ENCODE results near the gene WDR1.

The WDR1 gene, protein sequence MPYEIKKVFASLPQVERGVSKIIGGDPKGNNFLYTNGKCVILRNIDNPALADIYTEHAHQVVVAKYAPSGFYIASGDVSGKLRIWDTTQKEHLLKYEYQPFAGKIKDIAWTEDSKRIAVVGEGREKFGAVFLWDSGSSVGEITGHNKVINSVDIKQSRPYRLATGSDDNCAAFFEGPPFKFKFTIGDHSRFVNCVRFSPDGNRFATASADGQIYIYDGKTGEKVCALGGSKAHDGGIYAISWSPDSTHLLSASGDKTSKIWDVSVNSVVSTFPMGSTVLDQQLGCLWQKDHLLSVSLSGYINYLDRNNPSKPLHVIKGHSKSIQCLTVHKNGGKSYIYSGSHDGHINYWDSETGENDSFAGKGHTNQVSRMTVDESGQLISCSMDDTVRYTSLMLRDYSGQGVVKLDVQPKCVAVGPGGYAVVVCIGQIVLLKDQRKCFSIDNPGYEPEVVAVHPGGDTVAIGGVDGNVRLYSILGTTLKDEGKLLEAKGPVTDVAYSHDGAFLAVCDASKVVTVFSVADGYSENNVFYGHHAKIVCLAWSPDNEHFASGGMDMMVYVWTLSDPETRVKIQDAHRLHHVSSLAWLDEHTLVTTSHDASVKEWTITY

DNA sequence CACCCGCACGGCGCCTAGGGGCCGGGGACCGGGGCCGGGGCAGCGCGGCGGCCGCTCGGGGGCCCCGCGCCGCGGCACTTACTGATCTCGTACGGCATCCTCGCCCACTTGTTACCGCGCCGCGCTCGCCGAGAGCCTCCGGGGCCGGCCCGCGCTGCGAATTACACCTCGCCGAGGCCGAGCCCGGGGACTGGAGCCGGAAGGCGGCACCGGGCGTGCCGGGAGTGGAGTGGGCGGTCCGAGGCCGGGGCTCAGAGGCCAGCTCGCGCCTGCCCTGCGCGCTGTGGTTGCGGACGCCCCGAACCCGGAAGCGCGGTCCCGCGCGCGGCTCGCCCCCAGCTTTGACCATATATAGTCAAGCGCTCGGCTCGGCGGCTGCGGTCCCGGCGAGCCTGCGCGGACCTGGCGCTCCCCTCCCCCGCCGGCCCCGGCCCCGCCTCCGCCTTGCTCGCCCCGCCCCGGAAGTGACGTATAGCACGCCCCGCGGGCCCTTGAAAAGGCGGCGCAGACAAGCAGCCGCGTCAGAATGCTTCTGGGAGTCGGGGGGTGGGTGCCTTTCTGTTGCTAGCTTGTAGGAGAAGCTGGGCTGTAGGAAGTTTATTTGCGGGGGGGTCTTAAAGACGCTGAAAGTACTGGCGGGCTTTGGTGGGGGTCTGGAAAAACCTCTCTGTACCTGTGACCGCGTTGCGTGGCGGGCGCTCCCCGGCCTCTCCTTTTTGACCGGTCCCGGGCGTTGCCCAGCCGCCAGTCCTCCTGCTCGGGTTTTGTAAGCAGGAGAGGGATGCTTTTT, at the start of gene WDR1:
Gene WDR1 (minus strand): TSS at position 231 of the 790 bp plus-strand sequence. CDS start 133 bp downstream, at position 98.
- peak; percentile 56 for DNase-seq (ENCODE audit: low read depth, low spot score)

DNA sequence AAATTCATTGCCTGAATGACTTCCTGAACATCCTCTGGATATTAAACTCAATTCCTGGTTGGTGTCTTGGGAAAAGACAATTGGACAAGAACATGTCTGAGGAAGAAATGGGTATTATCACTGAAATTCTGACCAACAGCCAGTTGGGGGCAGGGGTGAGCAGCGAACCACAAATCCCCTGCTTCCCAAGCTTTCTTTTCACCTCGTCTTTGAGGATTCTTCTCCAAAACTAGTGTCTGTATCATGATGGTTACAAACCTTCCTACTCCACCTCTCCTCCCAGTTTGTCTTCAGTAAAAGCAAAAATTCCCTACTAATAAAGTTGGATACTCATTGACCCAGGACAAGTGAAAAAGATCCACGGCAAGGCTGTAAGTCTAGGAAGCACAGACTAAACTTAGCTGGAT, 48.3 kb upstream of the WDR1 start:
- DNase-seq (ENCODE audit: low read depth, low spot score), result no peak

DNA sequence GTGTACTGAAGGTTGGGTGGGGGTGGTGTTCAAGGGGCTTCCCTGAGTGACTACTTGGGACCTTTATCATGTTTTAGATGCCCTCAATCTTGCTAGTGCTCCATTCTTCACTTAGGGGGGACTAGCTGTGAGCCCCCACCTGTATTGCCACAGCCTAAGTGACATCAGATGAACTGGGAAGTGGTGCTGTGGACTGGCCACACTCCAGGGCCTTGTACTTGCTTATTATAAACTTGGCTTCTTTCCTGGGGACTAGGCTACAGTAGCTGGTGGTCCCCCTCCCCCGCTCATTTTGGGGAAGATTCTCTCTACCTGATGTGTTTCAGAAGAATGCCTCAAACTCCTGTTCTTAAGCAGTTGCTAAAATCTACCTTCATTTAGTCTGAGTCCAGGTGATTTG, 46.7 kb upstream of the WDR1 start:
- no peak for DNase-seq (ENCODE audit: low read depth, low spot score)

GRCh38 chr4:10162341-10163000, 45.9 kb upstream of the WDR1 start:
- DNase-seq (ENCODE audit: low read depth, low spot score), result no peak

DNA sequence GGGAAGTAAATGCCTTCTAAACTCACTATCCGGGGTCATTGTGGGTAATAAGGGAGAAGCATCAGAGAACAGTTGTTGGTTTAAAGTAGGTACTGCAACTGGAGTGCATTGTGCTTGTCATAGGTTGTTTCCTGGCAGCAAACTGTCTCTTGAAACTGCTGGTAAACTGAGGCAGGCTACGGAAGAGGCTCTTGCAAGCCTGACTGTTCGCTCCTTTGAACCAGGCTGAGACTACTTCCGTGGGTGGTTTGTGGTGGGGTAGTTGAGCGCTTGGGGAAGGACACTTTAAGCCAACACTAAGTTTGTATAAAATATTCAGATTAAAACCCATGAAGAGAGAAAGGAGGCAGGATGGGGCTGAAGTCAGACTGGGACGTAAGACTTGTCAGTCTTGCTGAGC, 45.2 kb upstream of the WDR1 start:
- no peak for DNase-seq (ENCODE audit: low read depth, low spot score)

DNA sequence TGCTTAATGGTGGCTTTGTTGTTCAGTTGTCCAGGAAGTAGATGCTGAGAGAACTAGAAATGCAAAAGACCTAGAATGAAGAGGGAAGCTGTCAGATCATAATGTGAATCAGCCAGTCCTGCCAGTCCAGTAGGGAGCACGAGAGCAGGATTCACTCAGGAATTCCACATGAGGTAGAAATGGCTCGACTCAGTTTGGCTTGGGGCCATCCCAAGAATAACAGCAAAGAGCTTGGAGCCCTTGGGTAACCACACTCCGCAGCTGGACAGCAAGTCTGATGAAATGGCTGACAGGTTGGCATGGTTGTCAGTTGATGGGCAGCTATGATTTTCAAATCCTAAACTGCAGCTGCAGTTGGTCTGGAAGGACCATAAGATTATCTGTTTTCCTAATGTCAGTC, 44.5 kb upstream of the WDR1 start:
- no peak for DNase-seq (ENCODE audit: low read depth, low spot score)

DNA sequence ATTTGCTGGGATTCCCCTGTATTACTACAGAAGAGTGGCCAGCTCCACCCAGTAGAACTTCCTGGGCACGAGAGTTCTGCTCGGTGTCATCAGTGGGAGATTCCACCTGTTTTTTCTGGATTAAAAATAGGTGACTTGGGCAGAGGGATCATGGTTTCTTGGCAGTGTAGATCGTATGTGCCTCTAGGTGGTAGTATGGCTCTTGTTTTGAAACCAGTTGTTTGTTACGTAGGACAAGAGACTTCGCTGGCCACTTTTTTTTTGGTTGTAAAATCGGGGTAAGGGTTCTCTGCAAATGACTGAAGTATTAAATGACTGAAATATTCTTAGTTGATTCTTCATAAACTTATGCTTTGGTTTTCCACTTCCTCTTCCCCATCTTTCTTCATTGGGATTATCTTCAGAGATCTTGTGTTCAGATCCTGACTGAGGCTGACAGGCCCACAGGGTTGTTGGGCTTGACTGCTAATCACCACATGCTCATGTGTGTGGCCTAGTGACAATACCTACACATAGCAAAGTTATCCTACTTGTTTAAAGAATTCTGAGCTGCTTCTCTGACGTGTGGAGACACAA, 43.8 kb upstream of the WDR1 start:
- no peak for DNase-seq (ENCODE audit: low read depth, low spot score)

GRCh38 chr4:10159671-10160070, 43.1 kb upstream of the WDR1 start:
- no peak for DNase-seq (ENCODE audit: low read depth, low spot score)

- no peak for DNase-seq (ENCODE audit: low read depth, low spot score)
Measured at GRCh38 chr4:10158333-10158942, 41.8 kb upstream of the WDR1 start.

DNA sequence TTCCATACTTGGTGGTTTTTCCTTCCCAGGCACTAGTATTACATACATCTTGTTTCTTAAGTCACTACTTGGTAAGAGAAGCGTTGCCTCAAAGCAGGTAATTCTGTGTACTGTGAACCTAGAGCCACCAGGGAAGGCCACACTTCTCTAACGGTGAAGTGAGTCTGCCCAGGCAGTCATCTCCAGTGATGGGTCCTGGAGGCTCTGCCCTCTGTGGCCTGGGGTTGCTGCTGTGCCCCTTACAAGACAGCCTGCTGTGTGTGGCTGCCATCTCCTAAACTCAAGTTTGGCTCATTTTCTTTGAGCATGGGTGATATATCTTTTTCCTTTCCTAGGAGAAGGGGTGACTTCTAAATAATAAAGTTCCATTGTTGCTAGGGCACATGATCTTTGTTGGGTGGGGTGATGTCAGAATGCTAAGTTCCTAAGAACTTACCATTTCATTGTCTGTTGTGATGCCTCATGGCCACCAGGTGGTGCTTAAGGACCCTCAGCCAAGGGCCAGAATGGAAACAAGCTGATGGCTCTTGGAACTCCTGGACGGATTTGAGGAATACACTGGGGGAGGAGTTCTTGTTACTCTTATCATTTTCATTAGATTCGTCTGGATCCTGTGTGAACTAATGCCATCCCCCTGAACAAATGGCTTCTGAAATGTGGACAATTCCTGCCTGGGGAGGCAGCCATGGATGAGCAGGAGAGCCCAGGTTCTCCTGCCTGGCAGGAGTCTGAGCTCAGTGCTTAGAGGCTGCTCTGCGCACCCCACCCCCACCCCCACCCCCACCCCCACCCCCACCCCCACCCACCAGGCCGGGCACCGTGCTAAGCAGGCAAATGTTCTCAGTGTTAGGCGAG, 41.1 kb upstream of the WDR1 start:
- no peak for DNase-seq (ENCODE audit: low read depth, low spot score)

- DNase-seq (ENCODE audit: low read depth, low spot score), result no peak
Measured at GRCh38 chr4:10154241-10154640, 37.6 kb upstream of the WDR1 start.

DNA sequence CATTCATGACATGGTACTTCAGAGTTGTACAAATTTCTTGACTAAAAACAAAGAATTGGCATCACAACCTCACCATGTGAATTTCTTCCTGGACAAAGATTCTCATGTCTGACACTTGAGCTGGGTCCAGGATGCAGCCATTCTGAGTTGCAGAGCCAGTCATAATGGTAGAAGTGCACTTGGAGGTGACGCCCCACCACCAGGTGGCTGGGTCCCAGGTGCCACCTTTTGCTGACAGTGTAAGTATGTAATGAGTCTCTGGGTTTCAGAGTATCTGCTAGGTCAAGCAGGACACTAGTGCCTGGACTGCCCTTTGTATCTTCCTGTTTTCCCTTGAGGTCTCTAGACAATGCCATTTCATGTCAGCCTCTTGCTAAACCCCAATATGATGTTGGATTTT, 36.6 kb upstream of the WDR1 start:
- no peak for DNase-seq (ENCODE audit: low read depth, low spot score)

GRCh38 chr4:10151182-10151581, 34.6 kb upstream of the WDR1 start:
- DNase-seq (ENCODE audit: low read depth, low spot score), result no peak

- no peak for DNase-seq (ENCODE audit: low read depth, low spot score)
Measured at GRCh38 chr4:10144966-10145365, 28.4 kb upstream of the WDR1 start.

- no peak for DNase-seq (ENCODE audit: low read depth, low spot score)
Measured at GRCh38 chr4:10144479-10144878, 27.9 kb upstream of the WDR1 start.

- no peak for DNase-seq (ENCODE audit: low read depth, low spot score)
Measured at GRCh38 chr4:10143171-10143570, 26.6 kb upstream of the WDR1 start.

DNA sequence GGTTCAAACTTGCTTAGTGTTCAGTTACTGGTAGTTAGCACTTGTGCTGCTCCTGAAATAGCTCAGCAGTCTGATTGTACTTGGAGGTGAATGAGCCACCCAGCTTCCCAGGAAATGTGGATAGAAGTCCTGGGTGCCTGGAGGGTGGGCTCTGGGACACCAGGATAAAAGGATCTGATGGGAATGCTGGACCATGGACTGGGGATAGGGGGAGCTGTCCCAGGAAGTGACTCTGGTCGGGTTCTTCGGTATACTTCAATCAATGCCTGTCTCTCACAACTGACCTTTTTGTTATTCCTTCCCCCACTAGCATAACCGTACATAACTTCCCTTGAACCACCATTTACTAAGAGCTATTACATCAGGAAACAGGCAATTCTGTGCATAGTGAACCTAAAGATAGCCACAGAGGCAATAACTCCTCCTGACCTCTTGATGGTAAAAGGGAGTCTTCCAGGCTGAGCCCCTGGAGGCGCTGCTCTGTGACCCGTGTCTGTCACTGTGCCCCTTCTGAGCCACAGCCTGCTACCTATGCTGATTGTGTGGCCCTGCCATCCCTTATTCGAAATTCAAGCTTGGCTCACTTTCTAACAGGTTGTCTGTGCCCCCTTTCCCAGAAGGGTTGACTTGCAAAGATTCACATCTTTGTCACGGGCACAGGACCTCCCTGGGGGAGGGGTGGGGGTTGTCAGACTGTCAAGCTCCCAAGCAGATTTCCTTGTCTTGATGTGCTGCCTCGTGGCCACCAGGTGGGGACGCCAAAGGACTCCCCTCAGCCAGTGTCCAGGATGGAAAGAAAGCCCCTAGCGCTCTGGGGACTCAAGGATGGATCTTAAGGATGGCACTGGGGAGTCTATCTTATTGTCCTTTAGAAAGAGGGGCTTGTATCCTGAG, 24.5 kb upstream of the WDR1 start:
- no peak for DNase-seq (ENCODE audit: low read depth, low spot score)

DNA sequence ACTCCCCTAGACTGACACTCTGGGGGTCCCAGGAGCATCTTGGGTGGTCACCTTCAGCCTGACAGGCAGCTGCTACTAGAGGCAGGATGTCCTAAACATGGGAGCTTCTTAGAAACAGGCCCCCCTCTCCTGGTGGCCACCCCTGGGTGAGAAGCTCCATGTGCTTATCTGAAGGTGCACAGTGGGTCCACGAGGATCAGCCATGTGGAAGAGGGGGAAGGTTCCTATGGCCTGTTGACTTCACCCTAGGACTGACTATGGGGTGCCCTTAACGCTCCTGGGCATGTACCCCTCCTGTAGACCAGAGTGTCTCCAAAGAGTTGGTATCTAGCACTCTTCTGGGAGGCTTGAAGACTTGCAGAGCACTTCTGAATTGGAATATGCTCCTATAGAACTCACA, 22.9 kb upstream of the WDR1 start:
- DNase-seq (ENCODE audit: low read depth, low spot score), result no peak

GRCh38 chr4:10135260-10135659, 18.7 kb upstream of the WDR1 start:
- DNase-seq (ENCODE audit: low read depth, low spot score), result no peak
